HG03354 (cell line): Measurements from ENCODE around the gene IL17F.

Experiments
- ATAC-seq: cut with Tn5 transposase; IDR thresholded peaks from one replicate; pipeline ENCODE4 v1.9.1; 2021; ENCODE audit warnings: mild to moderate bottlenecking; ENCODE audit not compliant: unreplicated experiment, poor library complexity, severe bottlenecking

Gene IL17F

DNA sequence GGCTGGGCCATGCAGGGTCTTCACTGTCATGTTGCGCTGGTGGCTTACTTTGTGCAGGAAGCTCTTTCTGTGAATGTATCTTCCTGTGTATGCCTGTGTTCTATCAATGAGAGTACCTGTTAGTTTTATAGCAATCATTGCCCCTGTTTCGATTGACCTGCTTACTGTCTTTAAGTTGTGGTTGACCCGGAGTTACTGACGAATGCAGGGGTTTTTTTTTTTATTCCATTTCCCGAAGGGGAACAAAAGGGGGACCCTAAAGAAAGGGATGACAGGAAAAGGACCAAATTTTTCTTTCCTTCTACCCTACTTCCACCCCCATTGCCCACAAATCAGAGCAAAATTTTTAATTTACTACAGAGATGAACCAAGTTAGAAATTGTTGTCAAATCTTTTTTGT, at the start of gene IL17F:
IL17F (minus strand) TSS at position 101 of the 400 bp plus-strand sequence; CDS start at position 30, 71 bp downstream.
- ATAC-seq: no peak

DNA sequence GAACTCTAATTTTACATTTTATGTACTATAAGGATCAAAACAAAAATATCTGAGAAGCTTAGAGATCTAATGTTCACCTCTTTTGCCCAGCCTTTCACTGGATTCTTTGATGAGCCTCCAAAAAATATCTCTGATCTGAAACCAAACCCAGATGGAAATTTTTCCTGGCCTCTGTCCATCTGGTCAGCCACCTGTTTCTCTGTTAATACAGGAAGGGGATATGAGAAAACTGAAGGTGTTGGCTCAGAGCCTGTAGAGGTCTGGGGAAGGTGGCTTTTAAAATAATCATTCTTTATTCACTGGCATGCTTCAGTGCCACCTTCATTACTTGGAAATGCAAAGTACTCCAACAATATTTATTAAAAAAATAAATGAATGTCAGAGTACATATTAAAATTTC, 48.8 kb upstream of the IL17F start:
- no peak for ATAC-seq

- ATAC-seq: no peak
Observed at GRCh38 chr6:52288841-52289240, 44.5 kb upstream of the IL17F start.

GRCh38 chr6:52288216-52288615, 43.9 kb upstream of the IL17F start:
- no peak for ATAC-seq

DNA sequence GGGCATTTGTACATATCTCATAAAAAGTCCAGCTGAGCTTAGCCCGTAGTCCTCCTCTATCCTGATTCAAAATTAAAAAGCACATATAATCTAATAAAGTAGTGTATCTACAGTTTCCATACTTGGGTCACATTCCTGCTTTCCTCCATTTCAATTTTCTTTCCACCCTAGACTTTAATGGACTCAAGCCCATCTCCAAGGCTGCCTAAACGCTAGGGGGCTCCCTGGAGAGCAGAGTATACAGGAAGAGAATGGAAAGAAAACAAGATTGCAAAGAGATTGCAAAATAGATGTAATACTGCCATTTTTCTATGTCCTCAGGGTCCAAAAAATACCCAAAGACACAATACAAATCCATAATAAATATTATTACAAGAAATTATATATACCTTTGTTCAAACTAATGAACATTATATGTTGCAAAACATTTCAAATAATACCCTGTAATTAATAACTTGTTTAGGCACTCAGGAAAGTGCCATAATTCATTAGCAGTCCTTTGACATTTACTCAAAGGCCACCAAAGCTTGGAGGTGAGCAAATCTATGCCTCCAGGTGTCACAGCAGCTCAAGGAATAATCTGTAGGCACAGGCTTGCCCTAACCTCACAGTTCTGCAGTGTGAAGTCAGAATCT, 42.6 kb upstream of the IL17F start:
- ATAC-seq: no peak

GRCh38 chr6:52285177-52286068, 41.1 kb upstream of the IL17F start:
- ATAC-seq: no peak

- ATAC-seq: peak; percentile 98
Observed at GRCh38 chr6:52284460-52285176, 40.3 kb upstream of the IL17F start, which contains the start of gene MCM3. TSS of gene MCM3 (minus strand) at chr6:52284742. CDS start at chr6:52284674, 68 bp downstream.

DNA sequence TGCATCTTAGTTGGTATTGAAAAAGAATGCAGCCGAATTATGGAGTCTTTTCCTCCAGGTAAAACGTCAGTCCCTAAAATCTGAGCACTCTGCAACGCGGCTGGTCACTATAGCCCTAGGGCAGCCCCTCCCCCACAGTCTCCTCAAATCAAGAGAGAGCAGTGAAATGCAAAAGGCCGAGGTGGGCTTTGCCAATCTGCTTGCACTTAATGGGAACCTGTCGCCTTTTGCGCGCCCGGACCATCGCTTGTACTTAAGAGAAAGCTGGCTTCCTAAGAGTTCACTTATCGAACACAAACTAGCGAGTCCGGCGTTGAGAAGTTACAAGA, 39.8 kb upstream of the IL17F start:
- peak; percentile 13 for ATAC-seq

DNA sequence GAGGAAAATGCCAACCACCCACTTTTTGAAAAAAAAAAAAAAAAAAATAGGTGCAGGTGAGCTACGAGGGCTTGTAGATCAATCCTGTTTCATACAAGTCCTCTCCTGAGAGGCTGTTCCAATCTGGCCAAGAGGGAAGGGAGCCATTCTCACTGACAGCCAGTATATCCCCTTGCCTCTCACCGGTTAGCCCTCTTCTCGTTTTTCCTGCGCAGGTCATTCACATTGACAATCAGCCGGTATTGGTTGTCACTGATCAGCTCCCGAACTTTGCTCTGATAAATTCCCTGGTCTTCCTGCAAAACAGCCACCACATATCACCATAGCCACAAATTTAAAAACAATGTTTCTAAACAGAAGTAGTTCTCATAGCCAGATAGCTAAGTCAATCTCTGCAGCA, 38.8 kb upstream of the IL17F start:
- no peak for ATAC-seq

DNA sequence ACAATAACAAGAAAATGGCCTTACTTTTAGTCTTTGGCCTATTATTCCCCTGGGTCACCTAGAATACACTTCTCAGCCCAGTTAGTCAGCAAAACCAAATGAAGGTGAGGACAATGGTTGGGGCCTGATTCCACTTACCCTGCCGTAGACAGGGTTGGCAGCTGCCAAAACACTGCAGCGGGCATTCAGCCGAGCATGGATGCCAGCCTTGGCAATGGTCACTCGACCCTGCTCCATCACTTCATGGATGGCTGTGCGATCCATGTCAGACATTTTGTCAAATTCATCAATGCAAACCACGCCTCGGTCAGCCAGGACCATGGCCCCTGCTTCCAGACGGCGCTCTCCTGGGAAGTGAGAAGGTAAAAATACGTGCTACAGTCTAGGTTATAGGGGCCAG, 31.8 kb upstream of the IL17F start:
- no peak for ATAC-seq

DNA sequence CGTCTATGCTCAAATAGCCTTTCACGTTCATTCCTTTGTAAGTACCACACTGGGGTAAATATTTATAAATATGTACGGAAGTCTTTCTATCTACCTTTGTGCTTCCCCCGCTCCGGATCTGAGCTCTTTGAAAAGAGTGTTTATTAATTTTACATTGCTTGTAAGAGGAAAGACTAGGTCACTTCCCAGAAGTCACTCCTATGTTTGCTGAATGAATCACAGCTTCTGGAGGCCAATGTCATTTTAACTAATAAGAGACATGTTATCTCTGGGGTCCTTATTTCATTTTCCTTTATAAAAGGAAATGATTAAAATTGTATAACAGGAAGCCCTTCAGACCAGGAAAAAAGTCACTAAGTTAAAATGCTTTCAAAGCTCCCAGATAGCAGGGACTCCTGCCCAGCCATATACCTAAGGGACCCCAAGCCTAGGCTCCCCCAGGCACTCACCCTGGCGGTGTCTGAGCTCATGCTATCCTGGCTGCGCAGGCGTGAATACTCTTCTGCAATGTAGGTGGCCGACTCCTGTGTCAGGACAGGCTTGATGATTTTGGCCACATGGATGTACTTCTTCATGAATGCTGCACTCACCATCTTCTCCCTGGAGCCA, 27.7 kb upstream of the IL17F start:
- ATAC-seq: no peak

- peak; percentile 83 for ATAC-seq
Observed at GRCh38 chr6:52263709-52264540, 19.6 kb upstream of the IL17F start.

GRCh38 chr6:52262620-52263344, 18.5 kb upstream of the IL17F start:
- no peak for ATAC-seq

GRCh38 chr6:52261229-52261628, 16.9 kb upstream of the IL17F start:
- no peak for ATAC-seq

- ATAC-seq: no peak
Observed at GRCh38 chr6:52260634-52261033, 16.3 kb upstream of the IL17F start.

GRCh38 chr6:52255434-52255833, 11.1 kb upstream of the IL17F start:
- no peak for ATAC-seq

DNA sequence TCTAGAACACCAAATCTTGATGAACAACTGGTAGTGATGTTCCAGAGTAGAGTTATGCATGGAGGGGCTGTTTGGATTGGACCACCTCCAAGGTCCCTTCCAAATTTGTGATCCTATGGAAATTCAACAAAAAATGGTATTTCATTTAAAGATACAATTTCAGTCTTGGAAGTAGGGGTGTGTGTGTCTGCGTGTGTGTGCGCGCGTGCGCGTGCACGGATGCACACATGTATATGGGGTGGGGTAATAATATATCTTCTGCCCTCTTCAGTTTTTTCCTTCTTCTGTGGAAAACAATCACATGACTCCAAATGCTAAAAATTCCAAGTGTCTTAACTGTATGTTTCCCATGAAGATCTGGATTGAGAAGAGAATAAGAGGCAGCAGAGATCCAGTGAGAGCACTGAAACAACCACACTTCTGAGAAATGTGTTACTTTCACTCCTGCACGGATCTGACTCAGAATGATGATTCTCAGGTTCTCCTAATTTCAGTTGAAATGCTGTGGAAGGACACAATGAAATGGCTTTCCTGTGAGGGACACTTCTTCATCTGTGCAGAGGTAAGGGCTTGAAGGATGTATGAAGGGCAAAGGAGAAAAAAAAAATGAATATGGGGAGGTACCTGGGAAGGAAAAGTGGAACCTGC, 10.6 kb upstream of the IL17F start:
- ATAC-seq: no peak

- ATAC-seq: no peak
Observed at GRCh38 chr6:52253494-52253893, 9.2 kb upstream of the IL17F start.
